SK-N-SH (cell line): ENCODE results near the gene NACA2.

ENCODE experiments used
- EZH2phosphoT487 ChIP-seq: fragments of 200-600 bp; sonication (generic); IDR thresholded peaks from 2 replicates; pipeline ENCODE4 v1.6.1; 2017; ENCODE audit warnings: low read depth, mixed run types, mild to moderate bottlenecking, antibody characterized with exemption, moderate library complexity, borderline replicate concordance
- IRF3 ChIP-seq: fragments of 150-350 bp; IDR thresholded peaks from 2 replicates; pipeline ENCODE4 v1.6.1; 2016; ENCODE audit warnings: mild to moderate bottlenecking, low read depth, low read length
- MXI1 ChIP-seq: IDR thresholded peaks from 2 replicates; pipeline ENCODE4 v1.6.1; 2012; ENCODE audit warnings: mild to moderate bottlenecking, low read depth, low read length, improper control_type of control experiment
- TF ChIP-seq, protein P1 (sequence below): fragments of 200-600 bp; sonication (generic); IDR thresholded peaks from 2 replicates; pipeline ENCODE4 v1.6.1; 2017; ENCODE audit warnings: antibody characterized with exemption, mild to moderate bottlenecking, moderate library complexity

- no peak for TF ChIP-seq MXI1
- TF ChIP-seq, protein P1, sequence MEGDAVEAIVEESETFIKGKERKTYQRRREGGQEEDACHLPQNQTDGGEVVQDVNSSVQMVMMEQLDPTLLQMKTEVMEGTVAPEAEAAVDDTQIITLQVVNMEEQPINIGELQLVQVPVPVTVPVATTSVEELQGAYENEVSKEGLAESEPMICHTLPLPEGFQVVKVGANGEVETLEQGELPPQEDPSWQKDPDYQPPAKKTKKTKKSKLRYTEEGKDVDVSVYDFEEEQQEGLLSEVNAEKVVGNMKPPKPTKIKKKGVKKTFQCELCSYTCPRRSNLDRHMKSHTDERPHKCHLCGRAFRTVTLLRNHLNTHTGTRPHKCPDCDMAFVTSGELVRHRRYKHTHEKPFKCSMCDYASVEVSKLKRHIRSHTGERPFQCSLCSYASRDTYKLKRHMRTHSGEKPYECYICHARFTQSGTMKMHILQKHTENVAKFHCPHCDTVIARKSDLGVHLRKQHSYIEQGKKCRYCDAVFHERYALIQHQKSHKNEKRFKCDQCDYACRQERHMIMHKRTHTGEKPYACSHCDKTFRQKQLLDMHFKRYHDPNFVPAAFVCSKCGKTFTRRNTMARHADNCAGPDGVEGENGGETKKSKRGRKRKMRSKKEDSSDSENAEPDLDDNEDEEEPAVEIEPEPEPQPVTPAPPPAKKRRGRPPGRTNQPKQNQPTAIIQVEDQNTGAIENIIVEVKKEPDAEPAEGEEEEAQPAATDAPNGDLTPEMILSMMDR = no peak
- TF ChIP-seq EZH2phosphoT487 = no peak
- no peak for TF ChIP-seq IRF3
These were observed 28.5 kb upstream of the NACA2 start for GRCh38 chr17:61619493-61619892.
